DMS114 treated with DMSO at 0.1 percent for 48 hours (cell line): Measurements from ENCODE around the gene UGT3A2.

Experiments used
- DNase-seq: peaks from one replicate; lab custom pipeline; 2025; ENCODE audit not compliant: unreplicated experiment; lab: John Stamatoyannopoulos, UW

The UGT3A2 gene

GRCh38 chr5:36066540-36067210, at the start of gene UGT3A2:
TSS of gene UGT3A2 (minus strand) at chr5:36066882. CDS start at chr5:36066789, 93 bp downstream.
- no peak for DNase-seq

DNA sequence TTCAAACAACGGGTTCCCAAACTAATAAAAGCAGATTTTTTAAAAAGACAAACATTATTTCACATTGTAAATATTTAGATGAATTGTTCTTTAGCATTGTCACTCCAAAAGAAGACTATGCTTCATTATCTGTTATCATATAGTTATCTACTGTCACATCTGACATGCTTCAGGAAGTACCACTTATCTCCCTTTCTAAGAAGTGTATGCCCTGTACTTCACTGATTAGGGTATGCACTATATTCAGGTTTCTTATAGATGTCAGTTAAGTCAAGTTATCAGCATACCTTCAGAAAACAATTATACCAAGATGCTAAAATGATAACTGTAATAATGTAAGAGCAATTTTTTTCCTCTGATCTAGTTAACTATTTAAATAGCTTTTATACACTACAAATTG, 44.6 kb upstream of the UGT3A2 start:
- DNase-seq = no peak

GRCh38 chr5:36108758-36109460, 42.2 kb upstream of the UGT3A2 start:
- DNase-seq = no peak

DNA sequence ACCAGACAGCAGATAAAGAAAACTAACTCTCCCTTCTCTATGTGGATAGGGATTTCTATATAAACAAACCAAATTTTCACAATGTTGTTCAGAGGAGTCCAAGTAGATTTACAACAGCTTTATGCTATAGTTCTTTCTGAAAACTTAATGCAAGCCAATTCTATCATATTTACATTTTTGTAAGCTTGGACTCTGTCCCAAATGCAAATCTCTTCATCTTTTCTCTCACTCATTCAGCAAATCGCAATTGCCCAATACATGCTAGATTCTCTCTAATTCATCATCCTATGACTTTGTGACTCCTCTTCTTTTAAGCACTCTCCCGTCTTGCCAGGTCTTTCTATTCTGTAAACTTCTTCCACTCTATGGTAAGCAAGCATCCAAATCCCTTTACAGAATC, 39.1 kb upstream of the UGT3A2 start:
- DNase-seq = no peak

GRCh38 chr5:36099748-36100147, 33.1 kb upstream of the UGT3A2 start:
- DNase-seq = no peak

DNA sequence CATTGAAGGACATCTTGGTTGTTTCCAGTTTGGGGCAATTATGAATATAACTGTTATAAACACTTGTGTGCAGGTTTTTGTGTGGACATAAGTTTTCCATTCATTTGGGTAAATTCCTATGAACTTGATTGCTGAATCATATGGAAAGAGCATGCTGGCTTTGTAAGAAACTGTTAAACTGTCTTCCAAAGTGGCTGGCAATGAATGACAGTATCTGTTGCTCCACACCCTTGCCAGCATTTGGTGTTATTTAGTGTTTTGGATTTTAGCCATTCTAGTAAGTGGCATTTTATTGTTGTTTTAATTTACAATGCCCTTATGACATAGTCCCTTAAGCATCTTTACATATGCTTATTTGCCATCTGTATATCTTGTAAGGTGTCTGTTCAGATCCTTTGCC, 29.8 kb upstream of the UGT3A2 start:
- DNase-seq = no peak

GRCh38 chr5:36089989-36090388, 23.3 kb upstream of the UGT3A2 start:
- no peak for DNase-seq

DNA sequence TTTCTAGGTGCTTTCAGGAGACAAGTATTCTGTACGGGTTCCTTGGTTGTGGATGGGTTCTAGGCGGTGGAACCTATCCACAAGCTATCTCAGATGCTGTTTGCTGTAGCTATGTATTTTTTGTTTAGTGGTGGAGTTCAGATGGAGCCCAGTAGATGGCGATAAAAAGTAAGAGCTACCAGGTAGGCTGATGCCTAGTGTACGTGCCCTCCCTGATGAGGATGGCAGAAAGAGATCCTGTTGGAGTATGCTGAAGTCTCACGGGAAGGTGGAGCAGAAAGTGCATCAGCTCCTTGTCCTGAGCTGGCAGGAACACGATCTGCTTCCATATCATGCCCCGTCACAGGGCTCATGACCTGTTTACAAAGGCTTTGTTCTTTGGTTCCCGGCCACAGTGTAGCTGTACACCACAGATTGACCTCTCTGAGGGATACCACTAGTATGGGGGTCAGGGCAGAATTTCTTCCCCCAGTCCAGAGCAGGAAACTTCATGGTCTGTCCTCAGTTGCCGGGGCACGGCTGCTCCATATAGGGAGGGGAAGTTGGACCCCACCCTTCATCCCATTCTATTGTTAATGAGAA, 12.6 kb upstream of the UGT3A2 start:
- peak; percentile 53 for DNase-seq

DNA sequence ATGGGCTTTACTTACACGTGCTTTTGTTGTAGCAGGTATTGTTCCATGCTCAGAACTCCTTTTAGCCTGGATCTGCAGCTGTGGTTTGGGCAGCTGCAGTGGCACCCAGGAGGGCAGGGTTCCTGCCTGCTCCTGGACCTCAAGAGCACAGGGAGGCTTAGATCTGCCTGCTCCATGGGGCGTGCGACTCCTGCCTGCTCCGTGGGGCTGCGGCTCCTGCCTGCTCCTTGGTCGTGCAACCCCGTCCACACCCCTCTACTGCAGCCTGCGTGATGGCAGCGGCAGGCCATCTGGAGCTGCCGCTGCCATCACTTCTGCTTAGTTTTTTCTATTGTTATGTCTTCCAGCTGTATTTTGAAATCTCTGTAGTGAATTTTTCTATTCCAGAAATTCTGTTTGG, 11.7 kb upstream of the UGT3A2 start:
- no peak for DNase-seq

GRCh38 chr5:36073595-36074216, 7.0 kb upstream of the UGT3A2 start:
- DNase-seq = no peak

- DNase-seq = no peak
Observed at GRCh38 chr5:36070687-36071571, 4.2 kb upstream of the UGT3A2 start.

- no peak for DNase-seq
Observed at GRCh38 chr5:36068751-36069281, 2.1 kb upstream of the UGT3A2 start.

GRCh38 chr5:36066001-36066539, 612 bp downstream of the UGT3A2 start:
- no peak for DNase-seq

DNA sequence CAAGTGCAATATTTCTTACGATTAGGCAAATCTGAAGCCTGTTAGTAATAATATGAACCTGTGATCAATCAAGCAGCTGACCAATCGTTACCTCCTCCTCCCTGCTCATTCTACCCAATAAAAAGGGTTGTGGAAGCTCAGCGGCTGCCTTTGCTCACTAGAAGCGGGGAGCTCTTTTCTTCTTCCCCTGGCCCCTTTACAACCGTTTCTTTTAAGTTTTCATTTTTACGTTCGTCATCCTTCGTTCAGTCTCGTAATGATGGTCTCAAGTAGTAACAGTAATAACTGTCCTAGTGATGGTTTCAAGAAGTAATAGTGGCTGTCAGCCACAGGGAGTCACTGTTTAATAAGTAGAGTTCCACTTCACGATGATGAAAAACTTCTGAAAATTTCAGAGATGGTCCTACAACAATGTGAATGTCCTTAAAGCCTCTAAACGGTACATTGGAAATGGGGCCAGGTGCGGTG, 6.2 kb downstream of the UGT3A2 start:
- peak; percentile 9 for DNase-seq

DNA sequence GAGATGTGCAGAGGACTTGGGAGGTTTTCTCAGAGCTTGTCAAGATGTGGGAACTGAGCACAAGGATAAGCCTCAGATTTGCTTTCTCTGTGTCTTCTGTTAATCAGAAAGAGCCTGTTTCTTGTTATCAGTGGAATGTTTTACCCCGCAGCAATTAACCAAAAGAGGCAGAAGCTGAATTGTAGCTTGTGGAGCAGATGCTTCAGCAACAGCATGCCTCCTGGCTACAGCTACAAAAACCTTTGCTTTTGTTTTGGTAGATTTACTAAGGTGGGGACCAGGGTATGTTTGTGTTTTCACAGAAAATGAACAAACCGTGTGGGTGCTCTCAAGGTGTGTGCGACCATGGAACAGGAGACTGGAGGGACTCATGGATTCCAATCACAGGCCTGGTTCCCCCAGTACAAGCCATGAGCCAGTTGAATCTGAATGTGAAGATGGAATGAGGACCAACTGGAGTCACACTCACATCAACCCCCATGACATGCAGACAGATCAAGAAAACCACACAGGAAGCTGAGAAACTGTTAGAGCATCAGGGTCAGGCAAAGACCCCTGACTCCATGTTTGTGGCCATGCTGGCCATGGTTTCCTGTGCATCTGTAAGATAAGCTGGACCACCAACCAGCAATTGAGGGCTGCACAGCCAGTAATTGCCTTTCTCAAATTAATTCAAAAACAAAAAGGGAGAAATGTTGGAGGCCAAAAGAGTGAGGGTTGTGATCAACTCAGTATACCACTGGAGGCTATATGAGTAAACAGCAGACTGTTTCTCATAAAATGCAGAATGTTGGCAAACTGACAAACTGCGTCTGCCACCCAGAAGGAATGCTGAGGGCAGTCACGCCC, 6.9 kb downstream of the UGT3A2 start:
- DNase-seq = no peak

DNA sequence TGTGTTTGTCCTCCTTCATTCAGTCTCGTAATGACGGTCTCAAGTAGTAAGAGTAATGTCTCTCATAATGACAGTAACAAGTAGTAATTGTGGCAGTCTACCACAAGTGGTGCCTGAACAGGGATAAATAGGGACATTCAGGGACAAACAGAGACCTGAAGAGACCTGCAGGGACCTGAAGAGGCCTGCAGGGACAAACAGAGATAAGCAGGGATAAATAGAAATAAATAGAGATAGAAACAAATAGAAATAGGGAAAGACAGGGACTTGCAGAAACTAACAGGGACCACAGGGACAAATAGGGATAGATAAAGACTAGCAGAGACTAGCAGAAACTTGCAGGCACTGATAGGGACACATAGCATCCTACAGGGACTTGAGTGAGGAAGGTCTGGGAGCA, 7.9 kb downstream of the UGT3A2 start:
- no peak for DNase-seq

- DNase-seq = no peak
Observed at GRCh38 chr5:36057386-36057785, 9.3 kb downstream of the UGT3A2 start.

DNA sequence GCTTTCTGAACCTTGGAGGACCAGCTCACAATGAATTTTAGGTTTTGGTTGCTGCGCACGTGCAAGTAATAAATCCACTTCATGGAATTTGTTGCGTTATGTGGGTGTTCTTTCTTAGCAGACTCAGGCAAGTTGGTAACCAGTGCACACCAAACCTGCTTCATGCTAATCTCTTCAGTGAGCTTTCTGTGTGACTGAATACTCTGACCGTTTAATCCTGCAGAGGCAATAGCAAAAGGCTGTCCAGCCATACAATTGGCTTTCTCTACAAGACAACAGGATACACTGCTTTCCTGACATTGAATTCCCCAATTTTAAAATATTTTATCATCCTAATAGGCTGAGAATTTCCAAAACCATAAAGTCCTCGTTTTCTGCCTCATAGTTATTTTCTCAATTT, 10.3 kb downstream of the UGT3A2 start:
- DNase-seq = no peak

GRCh38 chr5:36055984-36056383, 10.7 kb downstream of the UGT3A2 start:
- no peak for DNase-seq
